Heart left ventricle (tissue), 13 donors: Measurements from ENCODE around the gene KCNJ6.

Source experiments
- POLR2A ChIP-seq, 2 donors: fragments of 450-650 bp; IDR thresholded peaks; one replicate each; pipeline ENCODE4 v1.6.1; 2017; ENCODE audit warnings: antibody characterized with exemption in 2 of 2, mild to moderate bottlenecking in 2 of 2, moderate library complexity in 2 of 2
- TF ChIP-seq, protein P1 (sequence below), 12 donors: fragments of 200-600 bp; sonication (generic) in 4 of 12; IDR thresholded peaks; one replicate each; pipeline versions ENCODE4 v1.5.0 to v1.8.0; 2018 to 2022; ENCODE audit warnings: antibody characterized with exemption in 12 of 12, mild to moderate bottlenecking in 5 of 12
- donor health status: ischemic (EF 13 %, LVEDD 7.1; RV severe dilation, severe dysfunction).
- donor health status: DM: no; HTN: yes; CAD: no.
- donor health status: DM: no; HTN: no; CAD: no.
- donor health status: ischemic (EF 25% LVEDD 6.9; RV normal size, moderate dysfunction).
- donor health status: ischemic (EF 25% LVEDD 5.7; RV mildly dilated, moderate dysfunction).
- donor health status: ischemic (EF 35%, LVEDD 5.7; RV mildly dilated, moderate dysfunction).
- donor health status: nonischemic (EF 11% LVEDD 7.7; RV severe dilation, severe dysfunction).
- donor health status: DM: yes; HTN: yes; CAD: no.
- donor health status: PGD.
- donor health status: ischemic (EF 29% LVEDD 5.4; RV normal size, mild dysfunction).
- donor health status: nonischemic (EF 23%, LVEDD 6.1; RV moderate dilation, normal function).

DNA sequence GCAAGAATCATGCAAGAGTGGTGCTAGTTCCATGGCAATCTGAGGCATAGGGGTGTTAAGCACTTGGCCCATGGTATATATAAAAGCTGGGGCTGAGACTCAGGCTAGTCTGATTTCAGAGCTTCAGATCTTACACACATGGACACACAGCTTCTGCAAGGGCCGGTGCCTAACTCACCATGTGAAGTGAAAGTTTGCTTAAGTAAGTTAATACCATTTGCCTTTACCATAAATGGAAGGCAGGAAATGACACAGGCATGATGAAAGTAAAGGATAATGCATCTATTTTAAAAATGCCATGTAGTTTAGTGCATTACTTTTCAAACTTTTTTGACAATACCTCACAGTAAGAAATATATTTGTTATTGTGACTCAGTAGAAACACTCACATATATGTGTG, 122.6 kb downstream of the KCNJ6 start:
- TF ChIP-seq, protein P1, sequence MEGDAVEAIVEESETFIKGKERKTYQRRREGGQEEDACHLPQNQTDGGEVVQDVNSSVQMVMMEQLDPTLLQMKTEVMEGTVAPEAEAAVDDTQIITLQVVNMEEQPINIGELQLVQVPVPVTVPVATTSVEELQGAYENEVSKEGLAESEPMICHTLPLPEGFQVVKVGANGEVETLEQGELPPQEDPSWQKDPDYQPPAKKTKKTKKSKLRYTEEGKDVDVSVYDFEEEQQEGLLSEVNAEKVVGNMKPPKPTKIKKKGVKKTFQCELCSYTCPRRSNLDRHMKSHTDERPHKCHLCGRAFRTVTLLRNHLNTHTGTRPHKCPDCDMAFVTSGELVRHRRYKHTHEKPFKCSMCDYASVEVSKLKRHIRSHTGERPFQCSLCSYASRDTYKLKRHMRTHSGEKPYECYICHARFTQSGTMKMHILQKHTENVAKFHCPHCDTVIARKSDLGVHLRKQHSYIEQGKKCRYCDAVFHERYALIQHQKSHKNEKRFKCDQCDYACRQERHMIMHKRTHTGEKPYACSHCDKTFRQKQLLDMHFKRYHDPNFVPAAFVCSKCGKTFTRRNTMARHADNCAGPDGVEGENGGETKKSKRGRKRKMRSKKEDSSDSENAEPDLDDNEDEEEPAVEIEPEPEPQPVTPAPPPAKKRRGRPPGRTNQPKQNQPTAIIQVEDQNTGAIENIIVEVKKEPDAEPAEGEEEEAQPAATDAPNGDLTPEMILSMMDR (IDR thresholded peaks at IDR 0.05) = no peak
- no peak for TF ChIP-seq POLR2A (IDR thresholded peaks at IDR 0.05)
